H1 (cell line): ENCODE data around the gene UGT1A8. TPM values are rescaled to one million over a fixed set of nuclear protein-coding genes. Genes with fewer than 3 reads are reported as not detected.

Source experiments
- CTCF ChIA-PET: fragments of 300-600 bp; sonication (Branson Sonifier 250); formaldehyde crosslinking; loops from one replicate; lab custom pipeline; 2021; ENCODE audit not compliant: partially characterized antibody; lab: Charles Lee
- POLR2A ChIA-PET: fragments of 300-600 bp; sonication (Branson Sonifier 250); formaldehyde crosslinking; loops from one replicate; lab custom pipeline; 2021; ENCODE audit warnings: inconsistent platforms; ENCODE audit not compliant: partially characterized antibody; lab: Charles Lee
- DNase-seq, 2 experiments: peaks; one replicate each; pipeline versions ENCODE4 v3.0.0 to v3.0.0-alpha.2; 2010 to 2022; ENCODE audit warnings: low spot score in 2 of 2, low read depth in 1 of 2, mixed read lengths in 1 of 2
- FAIRE-seq: peaks from 2 replicates; lab custom pipeline; 2011; peaks lifted over from hg19 to GRCh38; lab: Jason Lieb, UNC
- H2AFZ ChIP-seq: 2 replicates; pipeline ENCODE4 v1.8.1; 2012; ENCODE audit warnings: low read length, inconsistent platforms
- H2AK5ac ChIP-seq: 2 replicates; pipeline ENCODE4 v1.6.1; 2013; ENCODE audit warnings: low read depth, low read length
- H2BK120ac ChIP-seq: replicated peaks from 2 replicates; pipeline ENCODE3; 2013; ENCODE audit warnings: low read depth, low read length, inconsistent platforms
- H2BK12ac ChIP-seq: 2 replicates; pipeline ENCODE4 v1.6.1; 2013; ENCODE audit warnings: low read depth, low read length
- H2BK15ac ChIP-seq: 2 replicates; pipeline ENCODE4 v1.6.1; 2013; ENCODE audit warnings: low read length
- H2BK20ac ChIP-seq: 2 replicates; pipeline ENCODE4 v1.6.1; 2013; ENCODE audit warnings: low read length
- H2BK5ac ChIP-seq: 2 replicates; pipeline ENCODE4 v1.6.1; 2013; ENCODE audit warnings: low read depth, low read length
- H3K14ac ChIP-seq: 2 replicates; pipeline ENCODE4 v1.6.1; 2013; ENCODE audit warnings: inconsistent platforms; ENCODE audit not compliant: insufficient read length
- H3K18ac ChIP-seq: 2 replicates; pipeline ENCODE4 v1.6.1; 2013; ENCODE audit warnings: low read length; ENCODE audit errors: extremely low read depth
- H3K23ac ChIP-seq: 2 replicates; pipeline ENCODE4 v1.6.1; 2013; ENCODE audit warnings: inconsistent platforms; ENCODE audit not compliant: insufficient read length
- H3K23me2 ChIP-seq: 2 replicates; pipeline ENCODE4 v1.6.1; 2013; ENCODE audit warnings: low read depth, low read length
- H3K27ac ChIP-seq: 2 replicates; pipeline ENCODE4 v1.6.1; 2011; ENCODE audit warnings: low read depth, low read length, inconsistent platforms
- H3K27me3 ChIP-seq, 4 experiments: replicated peaks in 1 of 4; 1 replicate in 1 of 4; 2 replicates in 3 of 4; pipeline versions ENCODE4 v1.6.1 to v1.8.1; 2011 to 2013; ENCODE audit warnings: low read length in 3 of 4, mild to moderate bottlenecking in 3 of 4, inconsistent platforms in 2 of 4, mixed read lengths in 2 of 4, moderate library complexity in 1 of 4; ENCODE audit not compliant: control insufficient read depth in 3 of 4, insufficient read depth in 3 of 4; ENCODE audit errors: extremely low read depth in 1 of 4
- H3K36me3 ChIP-seq, 4 experiments: 2 replicates each; pipeline versions ENCODE4 v1.6.1 to v1.8.1; 2011 to 2013; ENCODE audit warnings: mild to moderate bottlenecking in 4 of 4, low read length in 3 of 4, moderate library complexity in 2 of 4, control low read depth in 1 of 4, inconsistent platforms in 1 of 4; ENCODE audit not compliant: insufficient read depth in 4 of 4, control insufficient read depth in 2 of 4
- H3K4ac ChIP-seq: replicated peaks from 2 replicates; pipeline ENCODE3; 2013; ENCODE audit warnings: low read length, low read depth, mixed read lengths, inconsistent platforms; ENCODE audit not compliant: insufficient read length
- H3K4me1 ChIP-seq, 4 experiments: replicated peaks in 1 of 4; 1 replicate in 1 of 4; 2 replicates in 3 of 4; pipeline versions ENCODE4 v1.6.1 to v1.8.1; 2011 to 2013; ENCODE audit warnings: low read length in 3 of 4, inconsistent platforms in 2 of 4, mixed read lengths in 1 of 4; ENCODE audit not compliant: insufficient read depth in 4 of 4, control insufficient read depth in 3 of 4
- H3K4me2 ChIP-seq, 2 experiments: 2 replicates each; pipeline versions ENCODE4 v1.6.1 to v1.8.1; 2011 to 2013; ENCODE audit warnings: low read depth in 2 of 2, low read length in 2 of 2, control low read depth in 1 of 2, inconsistent platforms in 1 of 2, mild to moderate bottlenecking in 1 of 2; ENCODE audit not compliant: insufficient read depth in 1 of 2
- H3K4me3 ChIP-seq, 4 experiments: fragments of 200-600, 300-600 bp in 1 of 4; sonication (generic), shearing (Covaris generic), sonication (Bioruptor Twin) in 1 of 4; 2 replicates each; pipeline versions ENCODE4 v1.5.1 to v1.8.1; 2011 to 2016; ENCODE audit warnings: low read length in 4 of 4, low read depth in 3 of 4, control low read depth in 2 of 4, inconsistent platforms in 2 of 4, mild to moderate bottlenecking in 2 of 4, mixed read lengths in 1 of 4, moderate library complexity in 1 of 4; ENCODE audit not compliant: insufficient read depth in 2 of 4; ENCODE audit errors: extremely low read depth in 1 of 4
- H3K56ac ChIP-seq: replicated peaks from 2 replicates; pipeline ENCODE3; 2013; ENCODE audit warnings: low read depth, mild to moderate bottlenecking, mixed read lengths, low read length, inconsistent platforms; ENCODE audit not compliant: insufficient read length
- H3K79me1 ChIP-seq: 2 replicates; pipeline ENCODE4 v1.6.1; 2013; ENCODE audit warnings: low read depth, low read length, control low read depth
- H3K79me2 ChIP-seq, 2 experiments: 2 replicates each; pipeline versions ENCODE4 v1.6.1 to v1.8.1; 2012 to 2013; ENCODE audit warnings: low read length in 2 of 2, mild to moderate bottlenecking in 2 of 2, inconsistent platforms in 1 of 2; ENCODE audit not compliant: insufficient read depth in 2 of 2, control insufficient read depth in 1 of 2
- H3K9ac ChIP-seq, 4 experiments: replicated peaks in 1 of 4; 1 replicate in 1 of 4; 2 replicates in 3 of 4; pipeline versions ENCODE4 v1.6.1 to v1.8.1; 2011 to 2013; ENCODE audit warnings: low read depth in 3 of 4, low read length in 3 of 4, control low read depth in 2 of 4, mild to moderate bottlenecking in 2 of 4, moderate library complexity in 2 of 4, inconsistent platforms in 1 of 4; ENCODE audit errors: extremely low read depth in 1 of 4
- H3K9me3 ChIP-seq, 2 experiments: 2 replicates each; pipeline versions ENCODE4 v1.6.1 to v1.8.1; 2012 to 2013; ENCODE audit warnings: mild to moderate bottlenecking in 2 of 2, moderate library complexity in 2 of 2, control low read depth in 1 of 2, inconsistent platforms in 1 of 2, low read depth in 1 of 2, low read length in 1 of 2, mixed read lengths in 1 of 2; ENCODE audit not compliant: insufficient read depth in 2 of 2
- H4K20me1 ChIP-seq, 2 experiments: replicated peaks in 1 of 2; 2 replicates each; pipeline versions ENCODE3 to v1.8.1; 2011 to 2013; ENCODE audit warnings: inconsistent platforms in 2 of 2, low read length in 2 of 2, mild to moderate bottlenecking in 1 of 2; ENCODE audit not compliant: insufficient read depth in 2 of 2, control insufficient read depth in 1 of 2
- H4K5ac ChIP-seq: 2 replicates; pipeline ENCODE4 v1.6.1; 2013; ENCODE audit warnings: low read length, low read depth, mixed read lengths, inconsistent platforms; ENCODE audit not compliant: insufficient read length
- H4K8ac ChIP-seq: 2 replicates; pipeline ENCODE4 v1.8.0; 2013; ENCODE audit warnings: mild to moderate bottlenecking, moderate library complexity, low read length, inconsistent platforms; ENCODE audit not compliant: insufficient read depth; ENCODE audit errors: extremely low read depth
- H4K91ac ChIP-seq: replicated peaks from 2 replicates; pipeline ENCODE3; 2013; ENCODE audit warnings: low read length, mixed read lengths, inconsistent platforms; ENCODE audit not compliant: insufficient read length
- CHD2 ChIP-seq: IDR thresholded peaks from 2 replicates; pipeline ENCODE4 v1.6.1; 2012; ENCODE audit warnings: low read length, improper control_type of control experiment
- CREB1 ChIP-seq: IDR thresholded peaks from 2 replicates; pipeline ENCODE4 v1.6.1; 2012; ENCODE audit warnings: inconsistent platforms
- E2F6 ChIP-seq: IDR thresholded peaks from 2 replicates; pipeline ENCODE4 v1.6.1; 2012; ENCODE audit warnings: inconsistent platforms
- EP300 ChIP-seq, 2 experiments: IDR thresholded peaks; 1 replicate in 1 of 2; 2 replicates in 1 of 2; pipeline ENCODE4 v1.6.1; 2011 to 2012; ENCODE audit warnings: low read depth in 2 of 2, low read length in 2 of 2, mild to moderate bottlenecking in 2 of 2, borderline replicate concordance in 1 of 2, inconsistent platforms in 1 of 2, moderate library complexity in 1 of 2
- NANOG ChIP-seq: IDR thresholded peaks from 2 replicates; pipeline ENCODE4 v1.6.1; 2011; ENCODE audit warnings: low read length, low read depth, mild to moderate bottlenecking, inconsistent platforms; ENCODE audit not compliant: insufficient read depth, poor library complexity, severe bottlenecking
- NRF1 ChIP-seq: IDR thresholded peaks from 2 replicates; pipeline ENCODE4 v1.6.1; 2011; ENCODE audit warnings: mild to moderate bottlenecking, low read depth, low read length, improper control_type of control experiment
- PHF8 ChIP-seq: fragments of 200-600 bp; sonication (generic); conservative IDR thresholded peaks from 2 replicates; pipeline ENCODE4 v1.7.1; 2012; ENCODE audit warnings: low read depth, mild to moderate bottlenecking, inconsistent platforms, low read length, moderate library complexity
- RAD21 ChIP-seq, 2 experiments: IDR thresholded peaks in 1 of 2; conservative IDR thresholded peaks in 1 of 2; 2 replicates each; pipeline ENCODE4 v1.6.1; 2011; ENCODE audit warnings: low read depth in 2 of 2, low read length in 2 of 2, improper control_type of control experiment in 1 of 2, inconsistent platforms in 1 of 2, mild to moderate bottlenecking in 1 of 2, moderate library complexity in 1 of 2
- SIX5 ChIP-seq: IDR thresholded peaks from 2 replicates; pipeline ENCODE4 v1.6.1; 2011; ENCODE audit warnings: mild to moderate bottlenecking, low read depth, low read length
- SP1 ChIP-seq: IDR thresholded peaks from 2 replicates; pipeline ENCODE4 v1.6.1; 2011; ENCODE audit warnings: low read depth, low read length
- SUZ12 ChIP-seq: fragments of 200-600 bp; sonication (generic); IDR thresholded peaks from 2 replicates; pipeline ENCODE4 v1.6.1; 2012; ENCODE audit warnings: mild to moderate bottlenecking, inconsistent platforms, low read length, moderate library complexity, mixed read lengths
- USF2 ChIP-seq: IDR thresholded peaks from 2 replicates; pipeline ENCODE4 v1.6.1; 2011; ENCODE audit warnings: low read length, improper control_type of control experiment
- WGBS, 2 experiments: shearing (Covaris generic) in 1 of 2; methylation state at CpG; one replicate each; pipeline versions ENCODE4 v1.1.6 to v1.1.7; 2013 to 2015; ENCODE audit warnings: low lambda C conversion rate in 2 of 2, mixed read lengths in 2 of 2, inconsistent platforms in 1 of 2, low coverage in 1 of 2, missing lambda C conversion rate in 1 of 2; ENCODE audit not compliant: insufficient replicate concordance in 2 of 2, insufficient coverage in 1 of 2, insufficient read length in 1 of 2; ENCODE audit errors: extremely low coverage in 1 of 2, missing lambda C conversion rate in 1 of 2; 5-methylcytosine and 5-hydroxymethylcytosine counted together
- polyA plus RNA-seq, 7 experiments: library from polyadenylated mRNA; depleted of rRNA in 3 of 7; stranded (reverse) in 5 of 7; unstranded in 2 of 7; fragments of >200 nt in 5 of 7; fragments of 200-250 nt in 2 of 7; gene quantifications; 1 replicate in 5 of 7; 2 replicates in 1 of 7; 4 replicates in 1 of 7; pipeline versions ENCODE4 v1.2.1 to v1.2.3, GENCODE V29; 2011 to 2013; ENCODE audit warnings: missing spikeins in 2 of 7, mixed read lengths in 2 of 7
- total RNA-seq: library from RNA; stranded (reverse); fragmentation: NEBNext Ultra II Directional; extraction: Animal tissue kit (Norgen Biotek cat#: 25700); gene quantifications from 2 replicates; pipeline ENCODE4 v1.2.1, GENCODE V29; 2021

Gene UGT1A8
- total and polyA plus RNA-seq, 2 of the 8 experiments (the other 6 are each of a cell fraction or from before 2014, with no cell fraction given) = not detected

- Histone ChIP-seq H2BK12ac (no peak overlapping the region), H3K36me3 (no peaks in the 10 kb centered on the region), H2BK20ac (no peak overlapping the region), H2BK5ac (no peak overlapping the region), H3K4me2 (no peak overlapping the region), H3K18ac (no peak overlapping the region), H4K20me1 (no peaks in the 10 kb centered on the region), H2AFZ (no peak overlapping the region), H3K79me2 (no peaks in the 10 kb centered on the region), H3K14ac (no peak overlapping the region), H3K23me2 (no peaks in the 10 kb centered on the region), H2AK5ac (no peak overlapping the region), H3K27ac (no peak overlapping the region), H3K23ac (no peak overlapping the region), H4K5ac (no peak overlapping the region), H3K27me3 (no peaks in the 10 kb centered on the region), H3K79me1 (no peaks in the 10 kb centered on the region), H3K4me3 (no peak overlapping the region), H3K9ac (no peak overlapping the region), H3K56ac (no peak overlapping the region), H4K91ac (no peak overlapping the region), H4K8ac (no peak overlapping the region), H3K9me3 (peaks cover 0 to 5% of the 10 kb centered on the region in 2 experiments; a peak in 1 of 4 replicates), H2BK15ac (no peak overlapping the region), H3K4ac (no peak overlapping the region), H3K4me1 (no peaks in the 10 kb centered on the region), H2BK120ac (no peak overlapping the region)
- no peak for FAIRE-seq
- ChIA-PET CTCF (interaction anchor here (0.7 kb wide), 1 partner anchor 35 kb away, joined by 3 read pairs; no protein-coding TSS in a partner anchor), POLR2A (interaction anchor here (1.4 kb wide), 1 partner anchor 62 kb away, joined by 3 read pairs; the partner anchor contains the start of gene HJURP)
- 86% methylated on average over 7 of the region's 7 CpGs; no CpG with 5 or more reads in 1 of the 2 experiments for WGBS, 2 experiments
- DNase-seq = no peak
- TF ChIP-seq CREB1 = no peak
- TF ChIP-seq USF2 = no peak
- TF ChIP-seq E2F6 = no peak
- no peak for TF ChIP-seq NRF1
- TF ChIP-seq CHD2 = no peak
- TF ChIP-seq PHF8 = no peak
- TF ChIP-seq RAD21 (IDR thresholded peaks at IDR 0.05 in 1 of 2, conservative IDR thresholded peaks at IDR 0.05 in 1 of 2; ENCODE audit: low read depth in 2 of 2, low read length in 2 of 2) = no peak
- no peak for TF ChIP-seq SUZ12
- no peak for TF ChIP-seq SP1
- no peak for TF ChIP-seq SIX5
- TF ChIP-seq EP300 (IDR thresholded peaks at IDR 0.05; ENCODE audit: borderline replicate concordance in 1 of 2, low read depth in 2 of 2, low read length in 2 of 2) = no peak
- TF ChIP-seq NANOG = no peak
These were observed 175.3 kb downstream of the UGT1A8 start for GRCh38 chr2:233792720-233793119.
